CD8-positive, alpha-beta memory T cell (primary cell): ENCODE results near the gene PVALEF. TPM values are rescaled to one million over a fixed set of nuclear protein-coding genes. Genes with fewer than 3 reads are reported as not detected.
A peak's percentile ranks its signal among the peaks of the same experiment; 100 is the strongest.

ENCODE experiments used
- CTCF ChIA-PET: fragments of 350-600 bp; sonication (Branson Sonifier 250); formaldehyde crosslinking; loops from one replicate; lab custom pipeline; 2021; ENCODE audit warnings: antibody characterized with exemption; lab: Charles Lee
- POLR2A ChIA-PET: fragments of 350-600 bp; sonication (Branson Sonifier 250); formaldehyde crosslinking; loops from one replicate; lab custom pipeline; 2021; ENCODE audit warnings: antibody characterized with exemption; lab: Charles Lee
- DNase-seq, 5 donors: peaks; one replicate each; pipeline versions ENCODE4 v3.0.0 to v3.0.0-alpha.2; 2020 to 2022; ENCODE audit warnings: mixed read lengths in 1 of 5
- H3K27ac ChIP-seq: one replicate; pipeline ENCODE4 v1.7.0; 2013; ENCODE audit warnings: low read depth, mild to moderate bottlenecking, low read length, moderate library complexity
- H3K27me3 ChIP-seq: 2 replicates; pipeline ENCODE4 v1.7.0; 2013; ENCODE audit warnings: low read length, mild to moderate bottlenecking; ENCODE audit not compliant: insufficient read depth, poor library complexity, severe bottlenecking
- H3K36me3 ChIP-seq: 2 replicates; pipeline ENCODE4 v1.7.0; 2013; ENCODE audit warnings: mild to moderate bottlenecking, low read length, moderate library complexity; ENCODE audit not compliant: insufficient read depth
- H3K4me1 ChIP-seq: 2 replicates; pipeline ENCODE4 v1.7.0; 2013; ENCODE audit warnings: mild to moderate bottlenecking, low read length, moderate library complexity; ENCODE audit not compliant: insufficient read depth
- H3K4me3 ChIP-seq: 2 replicates; pipeline ENCODE4 v1.7.0; 2013; ENCODE audit warnings: mild to moderate bottlenecking, low read length
- H3K9me3 ChIP-seq: 2 replicates; pipeline ENCODE4 v1.7.0; 2013; ENCODE audit warnings: mild to moderate bottlenecking, low read length
- H3K27ac Mint-ChIP-seq, 8 donors: one replicate each; pipeline ENCODE4 v1.8.0; 2020 to 2021; ENCODE audit warnings: mixed read lengths in 8 of 8, mild to moderate bottlenecking in 6 of 8, inconsistent platforms in 3 of 8, moderate library complexity in 3 of 8
- H3K27me3 Mint-ChIP-seq, 2 donors: one replicate each; pipeline ENCODE4 v1.8.0; 2020 to 2021; ENCODE audit warnings: mixed read lengths in 2 of 2, mild to moderate bottlenecking in 1 of 2, moderate library complexity in 1 of 2
- H3K36me3 Mint-ChIP-seq, 3 donors: one replicate each; pipeline ENCODE4 v1.8.0; 2020 to 2021; ENCODE audit warnings: mixed read lengths in 3 of 3, inconsistent platforms in 1 of 3, mild to moderate bottlenecking in 1 of 3
- H3K4me1 Mint-ChIP-seq, 3 donors: one replicate each; pipeline ENCODE4 v1.8.0; 2020 to 2021; ENCODE audit warnings: mixed read lengths in 3 of 3, inconsistent platforms in 1 of 3, mild to moderate bottlenecking in 1 of 3
- H3K4me3 Mint-ChIP-seq, 7 donors: one replicate each; pipeline ENCODE4 v1.8.0; 2020 to 2021; ENCODE audit warnings: mixed read lengths in 7 of 7, mild to moderate bottlenecking in 6 of 7, moderate library complexity in 4 of 7, inconsistent platforms in 2 of 7
- H3K9me3 Mint-ChIP-seq, 5 donors: one replicate each; pipeline ENCODE4 v1.8.0; 2020 to 2022; ENCODE audit warnings: mixed read lengths in 5 of 5, mild to moderate bottlenecking in 3 of 5, moderate library complexity in 2 of 5, inconsistent platforms in 1 of 5
- polyA plus RNA-seq: library from polyadenylated mRNA; unstranded; fragments of 300-500 nt; fragmentation: Illumina TruSeq; gene quantifications from one replicate; pipeline ENCODE4 v1.2.3, GENCODE V29; 2021
- total RNA-seq, 2 experiments: library from RNA; stranded (reverse); gene quantifications; one replicate each; pipeline ENCODE4 v1.2.3, GENCODE V29; 2021

Gene PVALEF
- total and polyA plus RNA-seq, 3 experiments from 2014 or later = not detected

DNA sequence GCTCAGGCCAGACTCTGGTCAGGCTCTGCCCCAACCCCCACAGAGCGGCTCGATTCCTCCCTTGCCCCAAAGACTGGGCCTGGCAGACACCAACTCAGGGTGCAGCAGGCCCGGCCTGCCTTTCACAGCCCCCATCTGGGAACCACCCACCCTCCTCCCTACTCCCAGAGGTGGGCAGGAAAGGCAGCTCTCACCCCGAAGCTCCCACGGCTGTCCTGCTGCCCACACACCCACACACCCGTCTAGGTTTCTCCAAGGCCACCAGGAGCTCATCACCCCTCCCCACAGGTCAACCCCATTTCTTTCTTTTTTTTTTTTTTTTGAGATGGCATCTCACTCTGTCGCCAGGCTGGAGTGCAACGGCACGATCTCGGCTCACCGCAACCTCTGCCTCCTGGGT lies 53.7 kb downstream of the PVALEF start:
- Mint-ChIP-seq H3K36me3 (peaks cover 0 to 10% (median 0%) of the 10 kb centered on the region in 3 donors), H3K4me1 (peaks cover 10 to 21% (median 12%) of the 10 kb centered on the region in 3 donors), H3K27me3 (no peaks in the 10 kb centered on the region), H3K9me3 (no peaks in the 10 kb centered on the region), H3K4me3 (peak overlapping the region in 2 of 7 donors; percentile 37 to 70), H3K27ac (peak overlapping the region in 1 of 8 donors; percentile 43)
- no peak for DNase-seq
- H3K36me3 ChIP-seq = no peaks in the 10 kb centered on the region
- POLR2A ChIA-PET = no interaction called here
- peaks cover 18% of the 10 kb centered on the region for H3K4me1 ChIP-seq
- no peaks in the 10 kb centered on the region for H3K27me3 ChIP-seq
- H3K4me3 ChIP-seq = no peak overlapping the region
- CTCF ChIA-PET = no interaction called here
- no peak overlapping the region for H3K27ac ChIP-seq
- no peaks in the 10 kb centered on the region for H3K9me3 ChIP-seq

DNA sequence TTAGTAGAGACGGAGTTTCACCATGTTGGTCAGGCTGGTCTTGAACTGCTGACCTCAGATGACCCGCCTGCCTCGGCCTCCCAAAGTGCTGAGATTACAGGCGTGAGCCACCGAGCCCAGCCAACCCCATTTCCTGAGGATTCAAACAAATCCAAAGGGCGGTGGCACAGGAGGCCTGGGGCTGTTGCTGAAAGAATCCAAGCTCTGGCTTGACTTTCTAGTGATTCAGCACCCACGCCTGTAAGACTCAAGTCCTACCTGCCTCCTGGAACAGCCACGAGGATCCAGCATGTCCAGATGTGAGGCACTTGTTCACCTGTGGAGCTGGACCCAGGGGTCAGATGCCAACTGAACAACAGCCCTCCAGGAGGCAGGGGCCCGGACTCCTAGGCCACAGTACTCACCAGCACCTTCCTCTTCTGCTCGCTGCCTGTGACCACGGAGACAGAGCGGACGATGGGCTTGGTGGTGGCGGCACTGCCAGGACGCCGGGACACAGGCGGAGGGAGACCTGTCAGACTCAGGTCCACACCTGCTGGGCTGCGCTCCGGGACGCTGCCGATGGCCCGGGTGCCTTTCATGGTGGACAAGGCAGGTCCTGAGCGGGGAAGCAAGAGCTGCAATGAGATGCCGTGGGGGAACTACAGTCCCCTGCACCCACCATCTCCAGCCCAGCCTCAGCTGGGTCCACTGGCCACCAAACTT lies 54.3 kb downstream of the PVALEF start:
- Mint-ChIP-seq H3K4me1 (peaks cover 10 to 22% (median 12%) of the 10 kb centered on the region in 3 donors), H3K9me3 (no peaks in the 10 kb centered on the region), H3K36me3 (peaks cover 0 to 10% (median 0%) of the 10 kb centered on the region in 3 donors), H3K4me3 (peak overlapping the region in 1 of 7 donors; percentile 37), H3K27me3 (peaks cover 0 to 2% of the 10 kb centered on the region in 2 donors), H3K27ac (peak overlapping the region in 1 of 8 donors; percentile 43)
- no peaks in the 10 kb centered on the region for H3K36me3 ChIP-seq
- H3K27ac ChIP-seq = no peak overlapping the region
- DNase-seq = no peak
- no peak overlapping the region for H3K4me3 ChIP-seq
- ChIA-PET CTCF (no interaction called here), POLR2A (no interaction called here)
- H3K4me1 ChIP-seq = peaks cover 18% of the 10 kb centered on the region
- no peaks in the 10 kb centered on the region for H3K27me3 ChIP-seq
- no peaks in the 10 kb centered on the region for H3K9me3 ChIP-seq

- peaks cover 0 to 3% of the 10 kb centered on the region in 2 donors for H3K27me3 Mint-ChIP-seq
- ChIA-PET CTCF (no interaction called here), POLR2A (no interaction called here)
- H3K4me3 Mint-ChIP-seq = peak overlapping the region; percentile 20 to 82 (median 66)
- no peak overlapping the region for H3K27ac Mint-ChIP-seq
- Histone ChIP-seq H3K27ac (no peak overlapping the region), H3K9me3 (no peaks in the 10 kb centered on the region), H3K36me3 (no peaks in the 10 kb centered on the region), H3K4me3 (no peak overlapping the region), H3K4me1 (peaks cover 18% of the 10 kb centered on the region), H3K27me3 (no peaks in the 10 kb centered on the region)
- peaks cover 10 to 22% (median 12%) of the 10 kb centered on the region in 3 donors for H3K4me1 Mint-ChIP-seq
- no peaks in the 10 kb centered on the region for H3K9me3 Mint-ChIP-seq
- H3K36me3 Mint-ChIP-seq = peaks cover 0 to 10% (median 0%) of the 10 kb centered on the region in 3 donors
- no peak for DNase-seq
Measured at GRCh38 chr17:81221371-81221841, 56.1 kb downstream of the PVALEF start.

DNA sequence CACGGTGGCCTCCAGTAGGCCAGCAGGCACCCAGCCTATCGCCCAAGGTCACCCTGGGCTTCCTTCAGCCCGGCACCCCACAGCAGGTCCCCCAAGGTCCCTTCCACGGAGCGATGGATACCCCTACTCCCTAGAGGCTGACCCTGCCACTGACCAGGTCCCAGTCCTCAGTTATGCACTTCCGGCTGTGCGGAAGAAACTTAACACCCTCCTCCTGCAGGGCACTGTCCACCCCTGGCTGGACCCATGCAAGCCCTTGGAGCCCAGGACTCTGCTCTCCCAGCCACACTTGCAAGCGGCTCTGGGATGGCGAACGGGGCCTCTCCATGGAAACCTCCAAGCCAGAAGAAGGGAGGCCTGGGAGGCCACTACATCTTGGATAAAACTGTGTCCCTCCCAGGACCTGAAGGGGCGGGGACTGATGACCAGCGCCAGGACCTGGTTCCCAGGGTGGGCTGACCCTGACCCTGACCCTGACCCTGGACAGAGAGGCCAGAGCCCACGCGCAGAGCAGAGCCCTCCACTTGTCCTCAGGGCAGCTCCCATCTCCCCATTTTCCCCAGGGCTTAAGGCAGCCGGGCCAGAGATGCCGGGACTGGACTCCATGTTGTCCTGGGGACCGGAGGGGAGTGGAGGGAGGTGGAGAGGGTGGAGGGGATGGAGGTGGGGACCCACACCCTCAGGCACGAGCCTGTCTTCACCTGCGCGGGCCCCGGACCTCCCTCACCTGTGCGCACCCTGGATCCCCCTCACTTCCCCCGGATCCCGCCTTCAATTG lies 56.7 kb downstream of the PVALEF start:
- peak overlapping the region in 1 of 8 donors; percentile 14 for H3K27ac Mint-ChIP-seq
- H3K4me3 ChIP-seq = peak overlapping the region; percentile 71

GRCh38 chr17:81222620-81222905 lies 57.3 kb downstream of the PVALEF start:
- Mint-ChIP-seq H3K27ac (no peak overlapping the region), H3K9me3 (no peaks in the 10 kb centered on the region), H3K4me3 (peak overlapping the region; percentile 72 to 90 (median 80)), H3K27me3 (peaks cover 0 to 3% of the 10 kb centered on the region in 2 donors), H3K4me1 (peaks cover 11 to 22% (median 14%) of the 10 kb centered on the region in 3 donors), H3K36me3 (peaks cover 0 to 3% (median under 1%) of the 10 kb centered on the region in 3 donors)
- H3K36me3 ChIP-seq = no peaks in the 10 kb centered on the region
- H3K27me3 ChIP-seq = no peaks in the 10 kb centered on the region
- peaks cover 18% of the 10 kb centered on the region for H3K4me1 ChIP-seq
- ChIA-PET CTCF (interaction anchor here (0.6 to 0.9 kb wide), 2 partner anchors 15 to 20 kb away, joined by 3 read pairs; no protein-coding TSS in a partner anchor), POLR2A (interaction anchor here (0.6 to 5.2 kb wide), 6 partner anchors 12 to 767 kb away, joined by 3 to 44 read pairs (median 4); partner anchors contain the start of genes NDUFAF8 and TEPSIN)
- peak overlapping the region; percentile 38 for H3K27ac ChIP-seq
- H3K9me3 ChIP-seq = no peaks in the 10 kb centered on the region
- DNase-seq = no peak
- H3K4me3 ChIP-seq = peak overlapping the region; percentile 71

More for the DNA sequence above, 56.7 kb downstream of the PVALEF start:
- peaks cover 10 to 22% (median 12%) of the 10 kb centered on the region in 3 donors for H3K4me1 Mint-ChIP-seq
- H3K9me3 ChIP-seq = no peaks in the 10 kb centered on the region
- no peak for DNase-seq
- peak overlapping the region; percentile 38 for H3K27ac ChIP-seq
- peaks cover 18% of the 10 kb centered on the region for H3K4me1 ChIP-seq
- H3K36me3 Mint-ChIP-seq = peaks cover 0 to 5% (median 0%) of the 10 kb centered on the region in 3 donors
- no peaks in the 10 kb centered on the region for H3K36me3 ChIP-seq
- CTCF ChIA-PET = interaction anchor here (0.6 kb wide), 1 partner anchor 21 kb away, joined by 3 read pairs; no protein-coding TSS in a partner anchor
- no peaks in the 10 kb centered on the region for H3K27me3 ChIP-seq
- no peaks in the 10 kb centered on the region for H3K9me3 Mint-ChIP-seq
- POLR2A ChIA-PET = interaction anchor here (1.0 to 5.2 kb wide), 5 partner anchors 12 to 767 kb away, joined by 3 to 44 read pairs (median 4); partner anchors contain the start of genes NDUFAF8 and TEPSIN
- peaks cover 0 to 3% of the 10 kb centered on the region in 2 donors for H3K27me3 Mint-ChIP-seq
- peak overlapping the region; percentile 20 to 82 (median 66) for H3K4me3 Mint-ChIP-seq

DNA sequence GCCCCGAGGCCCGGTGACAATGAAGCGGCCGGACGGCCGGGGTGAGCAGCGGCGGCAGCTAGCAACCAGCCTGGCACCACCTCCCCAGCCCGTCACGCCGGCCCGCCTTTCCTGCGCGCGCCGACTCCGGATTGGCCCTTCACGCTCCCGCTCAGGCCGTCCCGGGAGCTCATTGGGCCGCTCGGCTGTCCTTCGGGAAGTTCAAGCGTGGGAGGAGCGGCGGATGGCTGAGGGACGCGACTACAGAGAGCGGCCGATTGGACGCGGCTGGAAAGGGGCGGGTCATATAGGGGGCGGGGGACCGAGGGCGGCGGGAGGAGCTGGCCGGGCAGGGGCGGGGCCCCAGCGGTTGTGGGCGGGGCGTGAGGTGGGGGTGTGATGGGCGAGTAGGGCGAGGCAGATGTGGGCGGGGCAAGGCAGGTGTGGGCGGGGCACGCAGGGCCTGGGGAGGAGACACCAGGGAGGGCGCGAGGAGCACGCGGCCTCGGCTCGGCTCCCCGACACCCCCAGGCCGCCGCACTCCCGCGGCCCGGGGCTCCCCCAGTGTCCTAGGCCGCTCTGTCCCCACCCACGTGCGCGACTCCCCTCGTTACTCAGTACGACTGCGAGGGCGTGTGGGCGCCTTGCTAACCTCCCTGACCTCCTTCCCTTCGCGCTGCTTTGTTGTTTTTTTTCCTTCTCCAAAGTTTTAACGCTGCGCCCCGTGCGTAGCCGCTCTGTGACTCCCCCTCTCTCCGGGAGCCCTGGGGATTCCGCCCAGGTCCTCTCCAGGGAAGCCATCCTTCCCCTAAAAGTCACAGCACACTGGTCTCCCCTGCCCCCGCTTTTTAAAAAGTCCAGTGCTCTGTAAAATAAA lies 57.8 kb downstream of the PVALEF start, which contains the start of gene CEP131:
CEP131 (minus strand) TSS at position 60 of the 856 bp plus-strand sequence. CDS start 2,909 bp downstream, outside the sequence.
- no peaks in the 10 kb centered on the region for H3K36me3 ChIP-seq
- POLR2A ChIA-PET = interaction anchor here (0.6 to 5.2 kb wide), 7 partner anchors 11 to 768 kb away, joined by 3 to 44 read pairs (median 4); partner anchors contain the start of genes NDUFAF8 and TEPSIN
- peak within 1 kb of the TSS; percentile 72 to 90 (median 80) for H3K4me3 Mint-ChIP-seq
- H3K4me1 Mint-ChIP-seq = peaks cover 14 to 22% (median 19%) of the 10 kb centered on the region in 3 donors
- peak within 1 kb of the TSS; percentile 71 for H3K4me3 ChIP-seq
- H3K4me1 ChIP-seq = peaks cover 18% of the 10 kb centered on the region
- no peaks in the 10 kb centered on the region for H3K9me3 Mint-ChIP-seq
- no peaks in the 10 kb centered on the region for H3K9me3 ChIP-seq
- DNase-seq = peak; percentile 97 to 99 (median 99)
- CTCF ChIA-PET = interaction anchor here (0.6 to 0.9 kb wide), 2 partner anchors 14 to 19 kb away, joined by 3 read pairs; no protein-coding TSS in a partner anchor
- peak within 1 kb of the TSS; percentile 38 for H3K27ac ChIP-seq
- peaks cover 0 to 3% of the 10 kb centered on the region in 2 donors for H3K27me3 Mint-ChIP-seq
- H3K36me3 Mint-ChIP-seq = peaks cover 0 to 3% (median 2%) of the 10 kb centered on the region in 3 donors
- H3K27me3 ChIP-seq = no peaks in the 10 kb centered on the region
- H3K27ac Mint-ChIP-seq = peak within 1 kb of the TSS in 5 of 8 donors; percentile 19 to 90 (median 33)

GRCh38 chr17:81223762-81224130 lies 58.4 kb downstream of the PVALEF start:
- Histone ChIP-seq H3K36me3 (no peaks in the 10 kb centered on the region), H3K4me1 (peaks cover 18% of the 10 kb centered on the region), H3K27me3 (no peaks in the 10 kb centered on the region), H3K4me3 (peak overlapping the region; percentile 41), H3K9me3 (no peaks in the 10 kb centered on the region), H3K27ac (no peak overlapping the region)
- peak overlapping the region in 4 of 8 donors; percentile 19 to 54 (median 31) for H3K27ac Mint-ChIP-seq
- POLR2A ChIA-PET = interaction anchor here (5.2 kb wide), 1 partner anchor 15 kb away, joined by 44 read pairs; the partner anchor contains the start of genes NDUFAF8 and TEPSIN
- DNase-seq = no peak
- H3K27me3 Mint-ChIP-seq = peaks cover 0 to 3% of the 10 kb centered on the region in 2 donors
- peaks cover 0 to 8% (median 3%) of the 10 kb centered on the region in 3 donors for H3K36me3 Mint-ChIP-seq
- CTCF ChIA-PET = no interaction called here
- H3K9me3 Mint-ChIP-seq = no peaks in the 10 kb centered on the region
- peaks cover 14 to 22% (median 19%) of the 10 kb centered on the region in 3 donors for H3K4me1 Mint-ChIP-seq
- peak overlapping the region; percentile 67 to 87 (median 78) for H3K4me3 Mint-ChIP-seq
